CD4-positive, alpha-beta memory T cell (primary cell): Measurements from ENCODE around the gene ARL15. TPM values are rescaled to one million over a fixed set of nuclear protein-coding genes. Genes with fewer than 3 reads are reported as not detected.

ENCODE experiments used
- CTCF ChIA-PET: fragments of 350-600 bp; sonication (Branson Sonifier 250); formaldehyde crosslinking; loops from one replicate; lab custom pipeline; 2021; ENCODE audit warnings: inconsistent platforms; ENCODE audit not compliant: partially characterized antibody; lab: Charles Lee
- POLR2A ChIA-PET: fragments of 350-600 bp; sonication (Branson Sonifier 250); formaldehyde crosslinking; loops from one replicate; lab custom pipeline; 2021; ENCODE audit not compliant: partially characterized antibody; lab: Charles Lee
- DNase-seq, 5 donors: peaks; one replicate each; pipeline versions ENCODE4 v3.0.0 to v3.0.0-alpha.2; 2020 to 2022; ENCODE audit warnings: mixed read lengths in 1 of 5
- H3K27ac ChIP-seq: one replicate; pipeline ENCODE4 v1.7.0; 2013; ENCODE audit warnings: low read depth, low read length
- H3K27me3 ChIP-seq: 2 replicates; pipeline ENCODE4 v1.7.0; 2013; ENCODE audit warnings: mild to moderate bottlenecking, low read length, moderate library complexity; ENCODE audit not compliant: insufficient read depth
- H3K36me3 ChIP-seq: 2 replicates; pipeline ENCODE4 v1.7.0; 2013; ENCODE audit warnings: mild to moderate bottlenecking, low read length, moderate library complexity; ENCODE audit not compliant: insufficient read depth
- H3K4me1 ChIP-seq: 2 replicates; pipeline ENCODE4 v1.7.0; 2013; ENCODE audit warnings: mild to moderate bottlenecking, low read length, moderate library complexity; ENCODE audit not compliant: insufficient read depth
- H3K4me3 ChIP-seq, 2 donors: one replicate each; pipeline ENCODE4 v1.7.0; 2013; ENCODE audit warnings: low read length in 2 of 2, mild to moderate bottlenecking in 1 of 2
- H3K9me3 ChIP-seq, 2 donors: one replicate each; pipeline ENCODE4 v1.7.0; 2013; ENCODE audit warnings: low read length in 2 of 2, control low read depth in 1 of 2; ENCODE audit not compliant: control insufficient read depth in 1 of 2
- H3K27ac Mint-ChIP-seq, 7 donors: one replicate each; pipeline ENCODE4 v1.8.0; 2020 to 2021; ENCODE audit warnings: mixed read lengths in 7 of 7, mild to moderate bottlenecking in 6 of 7, inconsistent platforms in 3 of 7, moderate library complexity in 3 of 7
- H3K27me3 Mint-ChIP-seq, 2 donors: one replicate each; pipeline ENCODE4 v1.8.0; 2020 to 2021; ENCODE audit warnings: mixed read lengths in 2 of 2
- H3K36me3 Mint-ChIP-seq, 2 donors: one replicate each; pipeline ENCODE4 v1.8.0; 2020 to 2021; ENCODE audit warnings: mixed read lengths in 2 of 2, inconsistent platforms in 1 of 2, mild to moderate bottlenecking in 1 of 2
- H3K4me1 Mint-ChIP-seq, 4 donors: one replicate each; pipeline ENCODE4 v1.8.0; 2020 to 2021; ENCODE audit warnings: mixed read lengths in 4 of 4, mild to moderate bottlenecking in 1 of 4
- H3K4me3 Mint-ChIP-seq, 8 donors: one replicate each; pipeline ENCODE4 v1.8.0; 2020 to 2021; ENCODE audit warnings: mixed read lengths in 8 of 8, mild to moderate bottlenecking in 7 of 8, moderate library complexity in 6 of 8, inconsistent platforms in 3 of 8
- H3K9me3 Mint-ChIP-seq, 8 donors: one replicate each; pipeline ENCODE4 v1.8.0; 2020 to 2021; ENCODE audit warnings: mixed read lengths in 8 of 8, mild to moderate bottlenecking in 5 of 8, inconsistent platforms in 3 of 8, moderate library complexity in 1 of 8
- intact Hi-C: fragments of 100-400 bp; cut with micrococcal nuclease; formaldehyde crosslinking; loops from one replicate; pipeline ENCODE4 v1.15.1; 2023
- polyA plus RNA-seq, 2 donors: library from polyadenylated mRNA; unstranded; fragments of 300-500 nt; fragmentation: Illumina TruSeq; gene quantifications; one replicate each; pipeline ENCODE4 v1.2.3, GENCODE V29; 2021
- total RNA-seq, 2 experiments: library from RNA; stranded (reverse); gene quantifications; one replicate each; pipeline ENCODE4 v1.2.3, GENCODE V29; 2021

Gene ARL15
- total and polyA plus RNA-seq, 4 experiments from 2014 or later = 14.0 to 29.8 (median 14.7) TPM

DNA sequence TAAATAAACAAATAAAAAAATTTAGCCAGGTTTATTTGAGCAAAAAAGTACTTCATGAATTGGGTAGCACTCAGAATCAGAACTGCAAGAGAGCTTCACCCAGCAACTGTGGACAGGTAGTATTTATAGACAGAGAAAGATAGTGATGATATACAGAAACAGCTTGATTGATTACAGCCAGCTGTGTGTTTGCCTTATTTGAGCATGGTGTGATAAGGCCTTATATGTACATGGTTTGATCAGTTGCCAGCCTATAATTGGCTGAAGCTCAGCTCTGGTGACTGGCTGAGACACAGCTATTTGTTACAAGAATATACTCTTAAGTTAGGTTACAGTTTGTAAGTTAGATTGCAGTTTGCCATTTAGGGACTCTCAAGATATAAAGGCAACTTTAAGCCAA, 34.3 kb upstream of the ARL15 start:
- Histone ChIP-seq H3K9me3 (no peaks in the 10 kb centered on the region), H3K4me3 (no peak overlapping the region), H3K27me3 (no peaks in the 10 kb centered on the region), H3K4me1 (no peaks in the 10 kb centered on the region), H3K27ac (no peak overlapping the region), H3K36me3 (no peaks in the 10 kb centered on the region)
- CTCF ChIA-PET = interaction anchor here (0.5 to 1.4 kb wide), 3 partner anchors 14 to 151 kb away, joined by 3 read pairs; no protein-coding TSS in a partner anchor
- H3K4me1 Mint-ChIP-seq = no peaks in the 10 kb centered on the region
- intact Hi-C loops = no loop called here
- H3K27me3 Mint-ChIP-seq = peaks cover 0 to 4% of the 10 kb centered on the region in 2 donors
- H3K4me3 Mint-ChIP-seq = no peak overlapping the region
- H3K36me3 Mint-ChIP-seq = no peaks in the 10 kb centered on the region
- H3K27ac Mint-ChIP-seq = no peak overlapping the region
- POLR2A ChIA-PET = no interaction called here
- H3K9me3 Mint-ChIP-seq = peaks cover 0 to 10% (median 7%) of the 10 kb centered on the region in 8 donors
- DNase-seq = no peak

- no peak overlapping the region for H3K27ac Mint-ChIP-seq
- H3K9me3 Mint-ChIP-seq = peaks cover 0 to 21% (median 14%) of the 10 kb centered on the region in 8 donors
- H3K4me1 Mint-ChIP-seq = no peaks in the 10 kb centered on the region
- peaks cover 0 to 2% of the 10 kb centered on the region in 2 donors for H3K36me3 Mint-ChIP-seq
- Histone ChIP-seq H3K9me3 (no peaks in the 10 kb centered on the region), H3K36me3 (no peaks in the 10 kb centered on the region), H3K4me1 (no peaks in the 10 kb centered on the region), H3K27ac (no peak overlapping the region), H3K27me3 (no peaks in the 10 kb centered on the region), H3K4me3 (no peak overlapping the region)
- DNase-seq = no peak
- intact Hi-C loops = no loop called here
- ChIA-PET CTCF (no interaction called here), POLR2A (no interaction called here)
- H3K27me3 Mint-ChIP-seq = peaks cover 0 to 6% of the 10 kb centered on the region in 2 donors
- H3K4me3 Mint-ChIP-seq = no peak overlapping the region
Measured at GRCh38 chr5:54341971-54342370, 31.6 kb upstream of the ARL15 start.

GRCh38 chr5:54337523-54337922, 27.1 kb upstream of the ARL15 start:
- Mint-ChIP-seq H3K4me1 (no peaks in the 10 kb centered on the region), H3K27ac (no peak overlapping the region), H3K36me3 (peaks cover 0 to 4% of the 10 kb centered on the region in 2 donors), H3K27me3 (peaks cover 6 to 8% of the 10 kb centered on the region in 2 donors), H3K4me3 (no peak overlapping the region), H3K9me3 (peaks cover 0 to 59% (median 31%) of the 10 kb centered on the region in 8 donors)
- H3K9me3 ChIP-seq = peaks cover 0 to 6% of the 10 kb centered on the region in 2 donors
- no peaks in the 10 kb centered on the region for H3K27me3 ChIP-seq
- H3K27ac ChIP-seq = no peak overlapping the region
- POLR2A ChIA-PET = no interaction called here
- no peak overlapping the region for H3K4me3 ChIP-seq
- no peaks in the 10 kb centered on the region for H3K4me1 ChIP-seq
- H3K36me3 ChIP-seq = no peaks in the 10 kb centered on the region
- intact Hi-C loops = no loop called here
- no peak for DNase-seq
- CTCF ChIA-PET = no interaction called here

GRCh38 chr5:54332720-54333119, 22.3 kb upstream of the ARL15 start:
- Mint-ChIP-seq H3K4me3 (no peak overlapping the region), H3K27ac (no peak overlapping the region), H3K9me3 (peaks cover 0 to 48% (median 29%) of the 10 kb centered on the region in 8 donors), H3K27me3 (peaks cover 14 to 15% of the 10 kb centered on the region in 2 donors), H3K36me3 (peaks cover 0 to 4% of the 10 kb centered on the region in 2 donors), H3K4me1 (no peaks in the 10 kb centered on the region)
- Histone ChIP-seq H3K27ac (no peak overlapping the region), H3K4me3 (no peak overlapping the region), H3K27me3 (no peaks in the 10 kb centered on the region), H3K4me1 (no peaks in the 10 kb centered on the region), H3K36me3 (no peaks in the 10 kb centered on the region), H3K9me3 (peaks cover 0 to 6% of the 10 kb centered on the region in 2 donors)
- ChIA-PET CTCF (interaction anchor here (1.0 kb wide), 1 partner anchor 97 kb away, joined by 3 read pairs; no protein-coding TSS in a partner anchor), POLR2A (interaction anchor here (0.7 kb wide), 1 partner anchor 163 kb away, joined by 3 read pairs; no protein-coding TSS in a partner anchor)
- intact Hi-C loops = no loop called here
- DNase-seq = no peak

DNA sequence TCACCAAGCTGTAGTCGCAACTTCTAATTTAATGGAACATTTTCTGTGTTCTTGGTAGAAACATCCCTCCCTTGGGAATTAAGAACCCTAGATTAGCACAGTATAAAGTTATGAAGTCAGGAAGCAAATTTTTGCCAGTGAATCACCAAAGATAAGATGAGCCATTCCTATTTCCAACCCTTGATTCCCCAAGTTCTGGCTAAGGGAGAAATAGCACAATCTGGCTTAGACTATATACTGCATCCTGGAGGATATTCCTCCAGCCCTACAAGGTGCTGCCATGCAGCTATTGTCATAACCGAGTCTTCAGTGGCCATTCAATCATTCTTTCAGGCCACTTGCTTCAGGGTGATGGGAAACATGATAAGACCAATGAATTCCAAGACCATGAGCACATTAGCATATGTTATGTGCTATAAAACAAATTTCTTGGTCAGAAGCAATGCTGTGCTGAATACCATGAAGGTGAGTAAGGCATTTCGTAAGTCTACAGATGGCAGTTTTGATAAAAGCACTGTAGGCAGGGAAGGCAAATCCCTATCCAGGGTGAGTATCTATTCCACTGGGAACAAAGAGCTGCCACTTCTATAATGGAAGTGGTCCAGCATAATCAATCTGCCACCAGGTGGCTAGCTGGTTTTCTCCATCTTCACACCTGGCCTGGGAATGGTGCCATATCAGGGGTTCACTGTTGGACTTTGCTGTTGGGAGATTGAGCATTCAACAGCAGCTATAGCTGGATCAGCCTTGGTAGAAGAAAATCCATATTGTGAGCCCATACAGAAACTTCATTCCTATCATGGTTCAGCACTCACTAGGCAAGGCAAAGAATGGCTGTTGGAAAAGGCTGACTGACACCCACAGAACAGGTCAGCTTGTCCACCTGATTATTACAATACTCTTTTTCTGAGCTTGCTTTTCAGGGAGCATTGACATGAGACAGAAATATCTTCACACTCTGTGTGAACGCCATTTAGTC, 19.6 kb upstream of the ARL15 start:
- no peaks in the 10 kb centered on the region for H3K36me3 ChIP-seq
- Mint-ChIP-seq H3K4me1 (peaks cover 0 to 2% (median 0%) of the 10 kb centered on the region in 4 donors), H3K27me3 (peaks cover 16 to 29% of the 10 kb centered on the region in 2 donors), H3K4me3 (no peak overlapping the region), H3K9me3 (peaks cover 0 to 21% (median 7%) of the 10 kb centered on the region in 8 donors), H3K36me3 (no peaks in the 10 kb centered on the region), H3K27ac (no peak overlapping the region)
- no peaks in the 10 kb centered on the region for H3K9me3 ChIP-seq
- H3K4me3 ChIP-seq = no peak overlapping the region
- CTCF ChIA-PET = interaction anchor here (1.1 to 1.6 kb wide), 2 partner anchors 15 to 86 kb away, joined by 3 read pairs; no protein-coding TSS in a partner anchor
- H3K4me1 ChIP-seq = no peaks in the 10 kb centered on the region
- H3K27ac ChIP-seq = no peak overlapping the region
- POLR2A ChIA-PET = interaction anchor here (1.9 kb wide), 1 partner anchor 20 kb away, joined by 5 read pairs; the partner anchor contains the start of gene ARL15
- DNase-seq = no peak
- intact Hi-C loops = no loop called here
- no peaks in the 10 kb centered on the region for H3K27me3 ChIP-seq

DNA sequence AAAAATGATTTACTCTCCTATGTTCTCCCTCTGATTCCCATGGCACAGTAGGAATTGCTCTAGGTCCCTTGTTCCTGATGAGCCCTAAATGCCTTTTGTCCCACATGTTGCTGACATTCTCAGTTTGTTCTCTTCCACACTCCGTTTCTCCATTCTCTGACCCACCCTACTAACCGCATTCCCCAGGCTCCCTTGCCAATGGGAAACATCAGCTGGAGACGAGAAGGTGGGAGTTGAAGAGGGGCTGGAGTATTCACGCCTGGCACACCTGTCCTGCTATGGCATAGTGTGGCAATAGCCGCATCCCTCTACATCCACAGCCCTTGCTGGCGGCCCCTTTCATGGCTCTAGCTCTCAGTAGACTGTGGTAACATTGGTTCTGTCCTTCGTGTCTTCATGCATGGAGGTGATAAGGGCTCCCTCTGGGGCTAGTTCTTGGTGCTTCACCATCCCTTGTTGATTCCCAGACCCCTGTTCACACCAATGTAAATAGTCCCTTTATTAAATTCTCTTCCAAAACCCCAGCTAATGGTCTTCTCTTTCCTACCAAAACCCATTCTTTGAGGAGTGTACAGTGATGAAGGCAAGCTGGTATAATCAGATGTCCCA, 16.4 kb upstream of the ARL15 start:
- POLR2A ChIA-PET = no interaction called here
- intact Hi-C loops = no loop called here
- Histone ChIP-seq H3K4me1 (no peaks in the 10 kb centered on the region), H3K9me3 (no peaks in the 10 kb centered on the region), H3K27me3 (no peaks in the 10 kb centered on the region), H3K27ac (no peak overlapping the region), H3K4me3 (no peak overlapping the region), H3K36me3 (no peaks in the 10 kb centered on the region)
- H3K27ac Mint-ChIP-seq = no peak overlapping the region
- peaks cover 12 to 29% of the 10 kb centered on the region in 2 donors for H3K27me3 Mint-ChIP-seq
- CTCF ChIA-PET = interaction anchor here (1.1 kb wide), 1 partner anchor 163 kb away, joined by 3 read pairs; no protein-coding TSS in a partner anchor
- H3K9me3 Mint-ChIP-seq = peaks cover 0 to 2% (median 0%) of the 10 kb centered on the region in 8 donors
- peaks cover 0 to 2% (median 0%) of the 10 kb centered on the region in 4 donors for H3K4me1 Mint-ChIP-seq
- H3K4me3 Mint-ChIP-seq = no peak overlapping the region
- no peak for DNase-seq
- H3K36me3 Mint-ChIP-seq = no peaks in the 10 kb centered on the region
